Central memory CD4-positive, alpha-beta T cell (primary cell): ENCODE measurements around the gene HS1BP3.

Source experiments
- DNase-seq: peaks from one replicate; pipeline ENCODE4 v3.0.0; 2022

Gene HS1BP3

DNA sequence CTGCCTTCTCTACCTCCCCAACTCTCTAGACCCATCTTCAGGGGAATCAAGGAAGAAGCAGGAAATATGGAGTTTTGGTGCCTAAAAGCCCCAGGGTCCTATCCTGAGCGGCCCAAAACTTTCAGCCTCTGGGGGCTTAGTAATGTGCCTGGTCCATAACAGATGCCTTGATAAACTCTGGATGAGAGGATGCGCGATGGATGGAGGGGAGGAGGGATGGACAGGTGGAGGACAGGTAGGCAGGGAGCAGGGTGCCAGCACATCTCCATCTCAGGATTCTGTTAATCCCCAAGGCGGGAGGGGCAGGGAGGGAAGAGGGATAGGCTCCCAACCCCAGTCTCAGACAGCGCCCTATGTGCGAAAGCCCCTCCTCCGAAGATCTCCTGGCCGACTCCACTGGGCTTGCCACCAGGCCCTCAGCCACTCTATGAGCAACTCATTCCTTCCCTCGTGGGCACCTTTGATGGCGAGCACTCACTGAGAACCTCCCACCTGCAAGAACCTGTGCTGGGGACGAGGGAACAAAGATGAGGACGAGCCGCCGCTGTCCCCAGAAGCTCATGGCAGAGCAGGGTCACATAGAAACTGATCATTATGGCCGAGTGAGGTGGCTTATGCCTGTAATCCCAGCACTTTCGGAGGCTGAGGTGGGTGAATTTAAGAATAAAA, 23.1 kb downstream of the HS1BP3 start:
- DNase-seq: no peak

DNA sequence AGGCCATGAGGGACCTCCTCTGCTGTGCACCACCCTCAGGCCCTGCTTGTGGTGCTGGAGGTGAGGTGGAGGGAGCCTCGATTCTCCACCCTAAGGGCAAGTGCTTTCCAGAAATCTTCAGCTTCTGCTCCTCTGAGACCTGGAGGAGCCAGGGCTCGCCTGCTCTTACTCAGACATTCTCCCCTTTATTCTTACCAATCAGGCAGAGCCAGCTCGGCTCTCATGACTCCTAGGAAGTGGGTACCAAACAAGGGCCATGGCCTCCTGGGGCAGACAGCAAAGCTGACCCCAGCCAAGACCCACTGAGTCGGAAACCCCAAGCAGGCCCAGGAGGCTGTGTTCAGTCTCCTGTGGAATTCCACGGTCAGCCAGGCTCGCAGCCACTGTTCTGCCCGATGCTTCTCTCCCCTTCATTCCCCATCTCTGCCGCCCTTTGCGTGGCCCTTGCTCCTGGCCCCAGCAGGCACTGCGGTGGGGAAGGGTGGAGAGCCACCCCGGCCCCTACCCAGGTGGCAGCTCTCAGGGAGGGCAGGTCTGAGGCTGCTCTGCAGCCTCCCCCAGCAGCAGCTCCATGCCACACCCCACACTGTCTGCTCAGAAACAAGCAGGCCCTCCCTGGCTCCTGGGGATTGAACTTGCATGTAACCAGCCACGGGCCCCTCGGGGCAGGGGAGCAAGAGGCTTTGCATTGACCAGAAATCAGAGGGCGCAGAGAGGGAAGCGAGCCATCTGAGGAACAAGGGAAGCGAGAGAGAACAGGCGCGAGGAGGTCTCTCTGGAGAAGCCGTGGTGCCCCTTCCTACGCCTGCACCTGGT, 24.0 kb downstream of the HS1BP3 start:
- DNase-seq: no peak

DNA sequence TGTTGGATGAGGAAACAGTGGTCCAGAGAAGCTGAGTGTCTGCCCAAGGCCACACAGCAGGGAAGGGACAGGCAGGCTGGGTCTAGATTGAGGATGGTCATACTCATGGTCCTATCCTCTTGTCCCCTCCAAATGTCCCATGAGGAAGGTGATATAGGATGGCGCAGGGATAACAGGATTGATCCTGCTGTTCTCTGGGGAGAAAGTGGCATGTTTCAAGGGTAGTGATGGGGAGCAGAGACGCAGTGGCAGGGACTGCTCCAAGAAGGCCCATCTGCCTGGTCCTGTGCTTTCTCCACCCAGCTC, 24.6 kb downstream of the HS1BP3 start:
- no peak for DNase-seq

DNA sequence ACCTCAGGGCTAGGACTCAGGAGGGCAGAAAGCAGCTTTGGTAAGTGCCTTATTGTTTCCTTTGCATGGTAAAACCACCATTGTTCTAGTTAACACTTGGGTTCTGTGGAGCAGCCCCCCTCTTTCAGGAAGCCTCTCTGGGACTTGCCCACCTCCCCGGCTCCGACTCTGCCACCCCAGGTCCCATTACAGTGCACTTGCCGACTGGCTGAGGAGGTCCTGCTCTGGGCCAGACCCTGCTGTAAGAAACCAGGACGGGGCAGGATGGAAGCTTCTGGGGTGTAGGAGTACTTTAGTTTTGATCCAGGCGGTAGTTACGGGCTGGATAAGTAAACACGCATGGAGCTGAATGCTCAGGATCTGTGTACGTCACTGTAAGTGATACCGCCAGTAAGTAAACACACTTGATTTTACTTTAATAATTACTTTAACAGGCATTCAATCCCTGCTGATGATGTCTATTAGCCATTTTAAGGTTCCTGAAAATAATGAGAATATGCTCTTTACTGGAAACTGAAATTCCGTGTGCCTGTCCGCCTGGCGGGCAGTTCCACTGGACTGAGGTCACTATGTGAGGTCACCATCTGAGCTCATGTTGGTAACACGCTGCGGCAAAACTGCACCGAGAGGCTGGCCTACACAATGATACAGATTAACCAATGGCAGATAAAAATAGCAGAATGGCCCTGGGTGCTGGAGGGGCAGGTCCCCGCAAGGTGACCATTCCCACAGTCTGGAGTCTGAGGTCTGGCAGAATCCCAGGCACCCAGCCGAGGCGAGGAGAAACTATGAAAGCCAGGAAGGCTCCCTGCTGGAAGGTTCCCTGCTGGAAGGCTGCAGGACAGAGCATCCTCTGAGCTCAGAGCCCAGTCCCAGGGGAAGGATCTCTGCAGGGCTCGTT, 25.2 kb downstream of the HS1BP3 start:
- no peak for DNase-seq

DNA sequence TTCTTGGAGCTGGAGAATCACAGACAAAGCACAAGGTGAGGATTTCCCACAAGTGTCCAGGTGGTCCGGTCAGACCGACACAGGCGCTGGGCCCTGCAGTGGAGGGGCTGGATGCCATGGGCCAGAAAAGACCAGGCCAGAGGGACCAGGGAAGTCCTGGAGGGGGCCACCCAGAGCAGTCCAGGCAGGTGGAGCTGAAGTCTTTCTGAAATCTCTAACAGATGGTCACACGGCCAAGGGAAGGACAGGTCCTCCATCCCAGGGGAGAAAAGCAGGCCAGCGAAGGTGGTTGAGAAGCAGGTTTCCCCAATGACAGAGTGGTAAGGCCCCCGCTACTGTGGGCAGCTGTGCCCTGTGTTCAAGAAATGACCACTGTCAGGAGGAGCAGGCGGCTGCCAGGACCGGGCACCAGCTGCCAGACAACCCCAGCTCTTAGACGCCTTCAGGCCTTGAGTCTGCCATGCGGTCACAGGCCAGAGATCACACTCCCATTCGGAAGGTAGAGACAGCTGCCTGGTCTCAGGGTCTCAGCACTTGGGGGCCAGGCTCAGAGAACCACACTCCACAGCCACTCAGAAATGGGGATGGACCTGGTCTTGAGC, 25.9 kb downstream of the HS1BP3 start:
- no peak for DNase-seq

DNA sequence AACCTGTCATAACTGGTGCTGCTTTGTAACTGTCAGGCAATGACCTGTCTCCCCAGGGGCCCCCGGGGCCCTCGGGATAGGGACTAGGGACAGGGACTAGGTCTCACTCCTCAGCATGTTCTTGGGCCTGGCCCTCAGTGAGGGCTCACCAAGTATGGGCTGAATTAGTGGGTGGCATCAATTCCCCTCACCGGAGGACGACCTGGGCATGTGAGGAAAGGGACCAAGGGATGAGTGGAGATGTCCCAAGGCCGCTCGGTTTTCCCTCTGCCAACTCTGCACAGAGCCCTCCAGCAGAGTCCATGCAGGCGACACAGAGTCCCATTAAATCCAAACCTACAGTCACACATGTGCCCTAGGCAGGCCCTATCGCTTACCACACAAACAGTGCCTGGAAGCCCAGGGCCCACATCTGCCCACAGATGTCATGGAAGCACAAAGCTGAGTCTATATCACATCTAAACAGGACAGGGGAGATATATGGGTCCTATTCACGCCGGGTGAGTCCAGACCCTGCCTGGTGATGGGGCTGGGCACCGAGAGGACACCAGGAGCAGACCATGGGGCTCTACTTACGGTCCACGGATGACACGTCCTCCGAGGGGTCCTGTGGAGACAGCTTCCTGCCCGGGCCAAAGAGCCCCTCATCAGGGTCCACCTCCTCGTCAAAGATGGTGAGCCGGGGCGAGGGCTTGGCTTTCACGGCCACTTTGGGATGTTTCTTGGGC, 26.6 kb downstream of the HS1BP3 start:
- DNase-seq: no peak

DNA sequence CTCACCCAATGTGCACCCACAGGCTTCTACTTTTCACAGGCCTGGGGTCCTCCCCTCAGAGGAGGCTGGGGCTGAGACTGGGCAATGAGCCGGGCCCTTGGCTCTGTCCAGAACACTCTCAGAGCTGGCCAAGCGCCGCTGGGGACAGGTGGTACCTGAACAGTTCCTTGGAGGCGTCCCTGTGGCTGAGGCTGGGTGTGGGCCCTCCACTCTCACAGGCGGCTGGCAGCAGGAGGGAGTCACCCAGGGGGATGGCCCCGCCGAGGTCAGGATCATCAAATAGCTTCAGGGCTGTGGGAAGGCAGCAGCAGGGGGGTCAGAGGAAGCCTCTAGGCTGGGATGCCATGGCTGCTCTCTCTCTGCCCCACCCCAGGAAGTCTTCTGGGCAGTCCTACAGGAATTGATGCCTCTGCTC, 27.1 kb downstream of the HS1BP3 start:
- no peak for DNase-seq

DNA sequence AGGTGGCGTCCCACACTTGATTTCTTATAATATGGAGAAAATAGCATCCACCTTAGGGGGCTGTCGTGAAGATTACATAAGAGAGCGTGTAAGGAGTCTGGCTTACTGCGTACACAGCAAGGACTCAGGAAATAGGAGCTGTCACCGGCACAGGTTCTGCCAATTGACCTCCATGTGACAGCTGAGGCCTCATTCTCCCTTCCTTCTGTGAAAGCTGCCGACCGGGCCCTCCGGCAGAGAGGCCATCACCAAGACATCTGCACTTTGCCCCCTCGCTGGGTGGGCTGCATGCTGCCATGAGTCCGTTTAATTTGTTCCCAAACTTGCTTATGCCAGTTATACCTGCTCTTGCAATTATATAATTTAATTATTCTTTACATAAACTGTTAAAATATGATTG, 27.7 kb downstream of the HS1BP3 start:
- DNase-seq: no peak

DNA sequence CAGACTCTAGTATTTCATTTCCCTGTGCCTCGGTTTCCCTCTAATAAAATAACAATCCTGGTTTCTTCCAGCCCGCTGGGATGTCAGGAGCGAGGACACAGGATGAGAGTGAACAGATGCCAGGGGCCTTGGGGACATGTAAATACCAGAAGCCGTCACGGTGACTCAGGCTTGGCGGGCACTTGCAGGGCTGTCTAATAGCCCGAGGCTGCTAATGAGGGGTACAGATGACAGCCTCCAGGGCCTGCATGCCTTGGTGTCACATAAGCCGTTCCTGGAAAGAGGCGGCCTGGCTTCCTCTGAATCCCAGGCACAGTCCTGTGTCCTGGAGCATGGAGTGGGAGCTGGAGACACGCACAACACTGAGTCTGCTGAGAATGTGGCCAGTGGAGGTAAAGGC, 28.2 kb downstream of the HS1BP3 start:
- no peak for DNase-seq

DNA sequence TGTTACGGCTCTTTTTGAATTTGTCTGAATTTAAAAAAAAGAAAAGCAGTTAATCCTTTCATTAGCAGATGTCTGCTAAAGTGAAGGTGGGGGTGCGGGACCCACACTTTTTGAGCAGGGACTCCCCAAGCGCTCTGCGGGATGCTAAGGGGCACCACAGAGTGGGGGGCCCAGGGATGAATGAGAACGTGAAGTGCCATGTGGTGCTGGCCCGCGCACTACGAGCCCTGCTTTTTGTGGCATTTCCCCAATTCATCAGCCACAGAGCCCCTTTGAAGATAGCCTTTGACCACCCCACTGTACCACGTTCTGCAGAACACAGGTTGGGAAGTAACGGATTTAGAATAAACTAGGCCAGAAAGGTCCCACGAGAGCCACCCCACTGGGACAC, 28.6 kb downstream of the HS1BP3 start:
- DNase-seq: no peak

DNA sequence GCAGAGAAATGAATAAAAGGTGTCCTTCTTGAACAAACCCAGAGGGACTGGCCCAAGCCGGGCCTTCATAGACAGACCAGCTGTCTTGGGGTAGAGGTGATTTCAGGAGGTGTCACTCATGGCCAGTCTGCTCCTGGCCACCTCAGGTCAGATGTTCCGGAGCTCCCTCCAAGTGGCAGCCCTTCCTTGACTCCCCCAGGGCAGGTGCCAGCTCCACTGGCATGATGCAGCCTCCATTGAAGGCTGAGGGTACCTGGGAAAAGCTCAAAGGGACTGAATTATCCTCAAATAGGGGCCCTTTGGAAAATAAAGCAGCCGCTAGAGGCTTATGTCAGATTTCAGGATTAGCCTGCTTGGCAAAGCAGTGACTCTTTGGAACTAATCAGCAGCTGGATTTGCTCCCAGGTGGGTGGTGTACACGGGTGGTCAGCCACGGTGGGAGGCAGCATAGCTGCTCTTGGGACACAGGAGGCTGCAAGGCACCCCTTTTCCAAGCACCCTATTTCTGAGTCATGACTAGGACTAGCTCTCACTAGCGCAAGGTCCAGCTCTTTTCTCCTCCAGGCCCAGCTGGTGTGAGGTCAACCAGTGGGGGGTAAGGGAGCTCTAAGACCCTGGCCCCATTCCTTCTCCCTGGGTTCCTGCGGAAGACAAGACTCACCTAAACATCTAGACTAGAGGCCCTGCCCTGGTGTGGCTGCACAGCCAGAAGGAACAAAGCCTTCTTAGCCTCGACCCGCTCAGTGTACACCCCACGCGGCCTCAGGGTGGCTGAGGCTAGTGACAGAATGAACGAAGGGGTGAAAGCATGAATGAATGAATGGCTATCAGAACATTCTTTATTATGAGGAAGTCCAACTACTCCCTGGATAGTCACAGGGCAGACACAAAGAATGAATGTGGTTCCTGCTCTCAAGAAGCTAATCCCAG, 29.3 kb downstream of the HS1BP3 start:
- DNase-seq: no peak

DNA sequence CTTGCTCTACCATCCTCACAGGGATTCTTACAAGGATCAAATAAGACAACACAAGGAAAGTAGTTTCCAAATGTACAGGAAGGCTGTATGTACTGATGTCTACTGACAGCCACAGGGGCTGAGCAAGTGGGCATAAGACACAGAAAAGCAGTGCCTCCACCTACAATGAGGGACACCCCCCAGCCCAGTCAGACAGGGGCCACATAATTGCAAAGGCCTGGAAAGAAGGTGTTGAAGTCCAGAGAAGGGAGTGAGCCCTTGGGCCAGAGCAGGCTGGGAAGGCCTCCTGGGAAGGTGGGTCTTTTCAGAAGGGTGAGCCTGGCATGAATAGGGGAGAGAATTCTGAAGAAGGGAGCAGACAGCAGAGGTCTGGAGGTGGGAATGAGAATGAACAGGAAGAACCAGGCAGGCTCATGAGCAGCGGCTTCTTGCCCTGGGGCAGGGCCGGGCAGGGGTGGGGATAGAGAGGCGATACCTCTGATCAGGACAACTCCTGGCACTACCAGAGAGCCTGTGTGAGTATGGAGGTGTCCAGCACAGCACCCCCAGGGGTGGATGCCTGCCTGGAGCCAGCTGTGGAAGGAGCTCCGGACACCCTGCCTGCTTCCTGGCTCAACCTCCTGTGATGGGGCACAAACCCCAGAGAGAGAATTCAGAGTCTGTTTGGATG, 30.1 kb downstream of the HS1BP3 start:
- DNase-seq: no peak

DNA sequence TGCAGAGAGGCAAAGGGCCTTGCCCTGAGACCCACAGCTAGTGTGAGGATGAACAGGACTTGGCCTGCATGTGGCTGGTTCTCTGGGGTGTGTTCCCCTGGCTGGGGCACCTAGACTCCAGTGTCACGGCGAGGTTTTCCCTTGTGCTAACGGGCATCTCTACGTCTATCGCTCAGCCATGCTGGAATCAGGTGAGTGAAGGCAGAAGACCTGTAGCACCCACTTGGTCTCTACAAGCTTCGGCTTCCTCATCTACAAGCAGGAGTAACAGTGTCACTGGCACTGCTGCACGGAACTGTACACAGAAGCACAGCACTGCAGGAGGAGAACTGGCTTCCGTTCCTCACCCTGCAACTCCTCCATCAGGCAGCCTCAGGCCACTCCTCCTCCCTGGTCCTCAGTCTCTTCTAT, 30.6 kb downstream of the HS1BP3 start:
- no peak for DNase-seq

DNA sequence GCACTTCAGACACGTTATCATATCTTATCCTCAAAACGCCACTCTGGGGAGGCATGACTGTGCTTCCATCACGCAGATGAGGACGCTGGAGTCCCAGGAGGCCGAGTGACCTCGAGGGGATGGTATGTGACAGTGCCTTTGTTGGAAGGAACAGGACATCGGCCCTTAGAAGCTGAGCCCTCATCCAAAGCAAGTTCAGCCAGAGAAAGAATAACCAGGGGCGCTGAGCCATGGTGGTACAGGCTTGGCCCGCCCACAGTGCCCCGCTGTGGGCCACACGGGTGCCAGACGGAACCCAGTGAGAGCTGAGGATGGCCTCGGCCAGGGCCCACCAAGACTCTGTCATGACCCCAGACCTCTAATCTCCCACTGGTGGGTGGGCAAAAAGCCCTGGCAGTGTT, 31.3 kb downstream of the HS1BP3 start:
- no peak for DNase-seq

DNA sequence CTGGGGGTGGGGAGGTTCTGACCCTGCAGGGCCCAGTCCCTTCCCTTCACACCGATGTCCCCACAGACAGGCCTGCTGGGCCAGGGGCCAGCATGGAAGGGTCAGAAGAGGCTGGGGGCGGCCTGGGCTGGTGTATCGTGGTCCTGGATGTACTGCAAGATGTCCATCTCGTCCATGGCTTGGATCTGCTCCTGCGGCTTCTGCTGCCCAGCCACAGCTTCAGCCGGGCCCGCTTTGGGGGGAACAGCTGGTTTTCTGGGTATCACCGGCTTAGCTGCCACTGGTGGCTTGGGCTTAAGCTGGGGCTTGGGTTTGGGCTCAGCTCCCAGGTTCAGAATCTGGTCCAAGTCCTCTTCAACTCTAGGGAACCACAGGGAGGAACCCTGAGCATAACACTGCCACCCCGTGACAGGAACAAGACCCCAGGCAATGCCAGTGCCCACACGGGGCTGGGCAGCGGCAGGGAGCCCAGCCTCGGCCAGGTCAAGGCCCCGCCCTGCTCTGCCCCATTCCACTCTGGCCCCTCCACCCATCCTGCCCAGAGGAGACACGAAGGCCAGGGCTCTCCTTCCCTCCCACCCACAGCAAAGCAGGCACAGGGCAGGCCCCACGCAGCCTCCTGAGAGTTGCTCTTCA, 31.9 kb downstream of the HS1BP3 start:
- DNase-seq: no peak

DNA sequence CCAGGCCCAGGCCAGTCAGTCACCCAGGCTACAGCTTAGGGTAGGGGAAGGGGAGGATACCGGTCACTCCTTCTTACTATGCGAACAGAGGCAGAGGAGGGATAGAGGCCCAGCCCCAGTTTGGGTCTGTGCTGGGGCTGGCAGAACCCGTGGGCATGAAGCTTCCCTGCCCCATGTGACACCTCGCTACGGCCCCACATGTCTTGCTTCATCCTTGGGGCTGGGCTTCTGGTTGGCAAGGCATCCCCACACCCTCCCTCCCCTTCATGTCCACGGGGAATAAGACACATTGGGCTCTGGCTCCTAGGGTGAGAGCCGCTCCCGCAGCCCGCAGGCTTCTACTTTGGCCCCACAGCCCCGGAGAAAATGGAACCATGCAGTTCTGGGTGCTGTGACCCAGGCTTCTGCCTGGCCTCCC, 32.4 kb downstream of the HS1BP3 start:
- no peak for DNase-seq

DNA sequence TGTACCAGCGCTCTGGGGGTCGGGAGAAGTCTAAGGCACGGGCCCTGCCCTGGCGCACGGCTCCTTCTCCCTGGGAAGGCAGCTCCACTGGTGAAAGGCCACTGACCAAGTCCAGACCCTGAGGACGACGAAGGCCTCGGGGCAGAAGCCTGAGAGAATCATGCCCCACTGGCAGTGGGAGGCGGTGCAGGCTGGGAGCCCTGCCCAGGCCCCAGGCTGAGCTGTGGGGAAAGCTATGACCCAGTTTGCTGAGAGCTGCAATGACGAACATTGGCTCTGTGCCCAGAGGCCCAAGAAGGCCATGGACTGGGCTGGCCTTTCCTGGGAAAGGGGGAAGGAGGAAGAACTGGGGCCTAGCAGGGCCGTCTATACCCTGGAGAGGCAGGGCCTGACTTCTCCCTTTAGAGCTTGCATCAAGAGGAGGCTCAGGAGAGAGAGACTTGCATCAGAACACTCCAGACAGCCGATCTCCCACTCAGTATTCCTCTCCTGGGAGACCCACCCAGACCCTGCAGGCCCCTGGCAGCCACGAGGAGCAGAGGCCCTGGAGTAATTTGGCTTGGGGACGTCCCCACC, 32.9 kb downstream of the HS1BP3 start:
- DNase-seq: no peak

DNA sequence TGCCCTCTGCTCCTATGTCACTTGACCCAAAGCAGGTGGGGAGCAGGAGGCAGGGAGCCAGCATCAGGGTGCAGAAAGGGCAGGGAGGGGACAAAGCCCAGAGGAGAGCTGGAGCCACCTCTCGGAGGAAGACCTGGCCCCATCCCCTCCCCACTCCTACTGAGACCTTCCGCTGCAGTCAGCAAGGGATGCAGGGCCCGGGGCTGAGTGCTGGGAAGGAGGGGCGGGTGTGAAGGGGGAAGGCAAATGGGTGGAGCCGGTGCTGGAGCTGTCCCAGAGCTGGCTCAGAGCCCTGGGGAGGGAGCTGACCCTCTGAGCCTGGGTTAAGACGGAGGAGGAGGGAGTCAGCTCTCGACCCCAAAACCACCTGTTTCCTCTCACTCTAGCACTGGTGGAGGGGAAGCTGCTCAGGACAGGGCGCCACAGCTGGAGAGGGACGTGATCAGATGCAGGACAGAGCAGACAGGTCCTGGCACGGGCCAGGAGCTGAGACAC, 33.8 kb downstream of the HS1BP3 start:
- no peak for DNase-seq

DNA sequence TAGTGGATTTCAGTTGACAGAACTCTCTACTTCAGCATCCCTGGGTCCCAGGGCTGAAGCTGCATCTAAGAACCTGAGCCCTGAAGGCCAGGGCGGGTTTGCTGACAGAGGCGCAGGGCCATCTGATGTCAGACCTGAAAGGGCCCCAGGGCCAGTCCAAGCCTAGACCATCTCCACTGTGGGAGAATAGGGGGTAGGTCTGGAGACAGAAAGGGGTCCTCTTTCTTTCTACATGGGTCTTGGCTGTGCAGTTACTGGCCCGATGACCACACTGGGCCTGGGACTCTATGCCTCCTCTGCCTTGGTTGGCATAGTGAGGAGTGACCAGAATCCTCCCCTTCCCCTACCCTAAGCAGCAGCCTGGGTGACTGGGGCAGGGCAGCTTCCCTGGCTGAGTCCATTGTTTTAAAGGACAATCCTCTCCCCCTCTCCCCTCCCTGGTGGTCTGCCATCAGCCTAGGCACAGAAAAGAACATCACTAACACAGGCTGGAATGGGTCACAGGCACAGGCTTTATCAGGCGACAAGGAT, 34.5 kb downstream of the HS1BP3 start:
- DNase-seq: no peak
